ENCODE data around the gene MMP19.
A peak's percentile ranks its signal among the peaks of the same experiment; 100 is the strongest.
"Not testable (repeated sequence)": the region's sequence is repeated elsewhere in the genome, so short reads cannot be mapped to it uniquely, and the experiment has no call there.

Gene MMP19, protein sequence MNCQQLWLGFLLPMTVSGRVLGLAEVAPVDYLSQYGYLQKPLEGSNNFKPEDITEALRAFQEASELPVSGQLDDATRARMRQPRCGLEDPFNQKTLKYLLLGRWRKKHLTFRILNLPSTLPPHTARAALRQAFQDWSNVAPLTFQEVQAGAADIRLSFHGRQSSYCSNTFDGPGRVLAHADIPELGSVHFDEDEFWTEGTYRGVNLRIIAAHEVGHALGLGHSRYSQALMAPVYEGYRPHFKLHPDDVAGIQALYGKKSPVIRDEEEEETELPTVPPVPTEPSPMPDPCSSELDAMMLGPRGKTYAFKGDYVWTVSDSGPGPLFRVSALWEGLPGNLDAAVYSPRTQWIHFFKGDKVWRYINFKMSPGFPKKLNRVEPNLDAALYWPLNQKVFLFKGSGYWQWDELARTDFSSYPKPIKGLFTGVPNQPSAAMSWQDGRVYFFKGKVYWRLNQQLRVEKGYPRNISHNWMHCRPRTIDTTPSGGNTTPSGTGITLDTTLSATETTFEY

DNA sequence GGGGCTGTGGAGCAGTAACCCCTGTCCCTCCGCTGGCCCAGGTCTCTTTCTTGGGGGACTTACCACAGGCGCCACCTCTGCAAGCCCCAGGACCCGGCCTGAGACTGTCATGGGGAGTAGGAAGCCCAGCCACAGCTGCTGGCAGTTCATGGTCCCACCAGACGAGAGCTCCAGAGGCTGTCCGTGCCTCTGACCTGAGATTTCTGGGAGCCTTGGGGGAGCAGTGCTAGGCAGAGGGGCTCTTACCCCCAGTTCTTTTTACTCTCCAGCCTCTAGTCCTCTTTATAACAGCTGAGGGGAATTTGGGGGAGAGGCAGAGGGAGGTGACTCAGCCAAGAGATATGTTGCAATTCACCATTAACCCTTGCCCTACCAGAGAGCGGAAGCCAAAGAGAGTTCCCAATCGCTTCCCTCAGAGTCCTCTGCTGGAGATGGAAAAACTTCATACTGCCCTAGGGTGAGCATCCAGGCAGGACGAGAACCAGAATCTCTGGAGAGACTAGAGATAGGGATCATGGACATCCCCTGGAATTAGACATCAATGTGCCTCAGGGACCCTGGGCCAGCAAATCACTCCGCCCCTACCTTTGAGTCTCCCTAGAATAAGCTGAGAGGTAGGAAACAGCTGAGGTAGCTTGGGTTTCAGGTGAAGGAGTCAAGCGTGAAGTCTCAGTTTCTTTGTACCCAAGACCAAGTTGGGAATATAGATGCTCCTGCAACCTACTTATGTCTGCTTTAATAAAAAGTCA is at the start of gene MMP19:
Gene MMP19, minus strand, starts transcription at position 256 of the 749 bp plus-strand sequence. Its CDS starts 106 bp downstream, at position 150.
- DNase-seq = peak; percentile 85

DNA sequence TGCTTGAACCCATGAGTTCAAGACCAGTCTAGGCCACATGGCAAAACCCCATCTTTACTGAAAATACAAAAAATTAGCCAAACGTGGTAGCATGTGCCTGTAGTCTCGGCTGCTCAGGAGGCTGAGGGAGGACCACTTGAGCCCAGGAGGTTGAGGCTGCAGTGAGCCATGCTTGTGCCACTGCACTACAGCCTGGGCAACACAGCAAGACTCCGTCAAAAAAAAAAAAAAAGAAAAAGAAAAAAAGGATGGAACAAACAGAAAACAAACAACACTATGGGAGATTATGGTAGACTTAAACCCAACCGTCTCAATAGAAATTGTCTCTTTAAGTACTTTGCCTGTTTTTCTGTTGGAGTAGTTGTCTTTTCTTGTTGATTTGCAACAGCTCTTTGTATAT is 48.6 kb upstream of the MMP19 start:
- DNase-seq = no peak

GRCh38 chr12:55885113-55885512 is 42.4 kb upstream of the MMP19 start:
- DNase-seq = no peak

DNA sequence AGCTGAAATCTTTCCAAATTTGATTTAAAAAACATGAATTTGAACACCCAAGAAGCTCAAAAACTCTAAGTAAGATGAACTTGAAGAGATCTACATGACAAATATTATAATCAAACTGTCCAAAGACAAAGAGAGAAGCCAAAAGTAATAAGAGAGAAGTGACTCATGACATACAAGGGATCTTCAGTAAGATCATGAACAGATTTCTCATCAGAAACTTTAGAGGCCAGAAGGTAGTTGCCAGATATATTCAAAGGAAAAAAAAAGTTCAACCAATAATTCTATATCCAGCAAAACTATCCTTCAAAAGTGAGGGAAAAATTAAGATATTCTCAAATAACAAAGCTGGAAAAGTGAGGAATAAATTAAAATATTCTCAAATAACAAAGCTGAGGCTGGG is 35.1 kb upstream of the MMP19 start:
- DNase-seq = peak; percentile 9

DNA sequence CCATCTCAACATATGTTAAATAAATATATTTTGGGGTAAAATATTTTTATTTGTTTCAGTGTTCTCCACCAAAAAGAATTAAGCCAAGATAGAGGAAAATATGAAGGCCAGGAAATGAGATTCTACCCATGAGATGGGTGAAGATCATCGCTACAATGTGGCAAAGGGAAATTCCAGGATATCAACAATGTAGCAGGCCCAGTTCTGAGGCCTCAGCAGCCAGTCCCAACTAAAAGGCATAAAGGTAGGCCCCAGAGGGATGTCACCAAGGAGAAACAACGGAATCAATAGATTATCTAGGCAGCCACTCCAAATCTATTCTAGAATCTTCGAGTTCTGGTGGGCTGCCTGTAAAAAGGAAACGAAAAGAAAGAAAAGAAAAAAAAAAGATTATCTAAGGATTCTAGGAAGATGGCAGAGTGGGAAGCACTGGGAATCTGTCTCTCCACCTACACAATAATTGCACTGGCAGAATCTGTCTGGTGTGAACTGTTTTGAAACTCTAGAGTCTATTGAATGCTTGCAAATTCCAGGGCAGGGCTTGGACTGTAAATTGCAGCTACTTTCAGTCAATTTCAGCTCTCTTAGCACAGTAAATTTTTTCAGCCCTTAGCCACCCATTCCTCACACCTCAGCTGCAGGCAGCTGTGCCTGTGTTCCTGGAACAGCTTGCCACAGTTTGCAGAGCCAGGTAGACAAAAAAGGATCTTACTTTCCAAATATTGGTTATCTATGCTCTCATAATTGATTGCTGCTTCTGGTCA is 33.1 kb upstream of the MMP19 start:
- no peak for DNase-seq

DNA sequence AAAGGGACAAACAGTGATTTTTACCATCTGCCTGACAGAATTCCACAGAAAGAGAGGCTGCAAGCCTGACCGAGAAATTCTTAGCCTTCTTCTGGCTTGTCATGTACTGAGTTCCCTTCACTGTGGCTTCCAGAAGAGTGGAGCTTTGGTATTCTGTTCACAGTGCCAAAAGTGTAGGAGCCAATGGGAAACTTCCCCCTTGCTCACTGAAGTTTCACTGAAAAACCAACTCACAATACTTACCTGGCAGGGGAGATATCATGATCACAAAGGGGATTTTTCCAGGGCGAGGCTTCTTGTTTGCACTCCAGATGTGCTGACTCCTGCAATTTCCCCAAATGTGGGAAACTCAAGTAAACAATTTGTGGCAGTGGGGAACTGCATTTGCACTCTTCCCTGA is 31.7 kb upstream of the MMP19 start:
- DNase-seq = no peak

DNA sequence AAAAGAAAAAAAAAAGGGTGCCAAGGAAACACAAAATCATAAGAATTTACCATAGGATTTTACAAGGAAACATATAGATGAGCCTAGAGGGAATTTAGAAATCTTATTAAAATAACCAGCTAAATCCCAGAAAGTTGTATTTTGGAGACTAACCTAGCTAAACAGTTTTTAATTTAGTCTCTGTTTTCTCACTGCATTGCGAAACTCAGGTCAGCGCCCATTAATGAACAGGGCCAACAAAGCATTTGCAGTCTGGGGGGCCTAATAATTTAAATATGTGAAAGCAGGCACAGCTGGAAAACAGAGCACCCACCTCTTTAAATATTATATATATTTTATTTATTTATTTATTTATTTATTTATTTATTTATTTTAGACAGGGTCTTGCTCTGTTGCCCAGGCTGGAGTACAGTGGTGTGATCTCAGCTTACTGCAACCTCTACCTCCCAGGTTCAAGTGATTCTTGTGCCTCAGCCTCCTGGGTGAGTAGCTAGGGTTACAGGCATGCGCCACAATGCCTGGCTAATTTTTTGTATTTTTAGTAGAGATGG is 23.8 kb upstream of the MMP19 start:
- DNase-seq = not testable (repeated sequence)

- no peak for DNase-seq
Measured at GRCh38 chr12:55865327-55865726, 22.6 kb upstream of the MMP19 start.

DNA sequence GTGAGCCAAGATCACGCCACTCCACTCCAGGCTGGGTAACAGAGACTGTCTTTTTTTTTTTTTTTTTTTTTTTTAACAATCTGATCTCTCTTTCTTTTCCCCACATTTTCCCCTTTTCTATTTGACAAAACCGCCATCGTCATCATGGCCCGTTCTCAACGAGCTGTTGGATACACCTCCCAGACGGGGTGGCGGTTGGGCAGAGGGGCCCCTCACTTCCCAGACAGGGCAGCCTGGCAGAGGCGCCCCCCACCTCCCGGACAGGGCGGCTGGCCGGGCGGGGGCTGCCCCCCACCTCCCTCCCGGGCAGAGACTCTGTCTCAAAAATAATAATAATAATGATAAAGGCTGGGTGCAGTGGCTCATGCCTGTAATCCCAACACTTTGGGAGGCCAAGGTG is 20.2 kb upstream of the MMP19 start:
- not testable (repeated sequence) for DNase-seq

- DNase-seq = no peak
Measured at GRCh38 chr12:55862286-55862685, 19.6 kb upstream of the MMP19 start.

DNA sequence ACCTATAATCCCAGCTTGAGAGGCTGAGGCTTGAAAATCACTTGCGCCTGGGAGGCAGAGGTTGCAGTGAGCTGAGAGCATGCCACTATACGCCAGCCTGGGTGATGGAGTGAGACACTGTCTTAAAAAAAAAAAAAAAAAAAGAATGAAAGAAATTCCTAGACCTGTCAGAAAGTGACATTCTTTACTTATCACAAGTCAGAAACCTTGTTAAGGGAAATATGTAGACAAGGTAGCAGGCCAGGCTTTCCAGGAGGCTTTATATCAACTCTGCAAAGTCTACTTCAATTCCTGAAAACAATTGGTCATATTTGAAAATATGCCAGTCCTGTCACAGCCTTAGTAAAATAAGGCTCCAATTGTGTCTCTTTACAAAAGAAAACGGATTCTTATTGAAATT is 19.1 kb upstream of the MMP19 start:
- DNase-seq = no peak

- no peak for DNase-seq
Measured at GRCh38 chr12:55861396-55861795, 18.7 kb upstream of the MMP19 start.

DNA sequence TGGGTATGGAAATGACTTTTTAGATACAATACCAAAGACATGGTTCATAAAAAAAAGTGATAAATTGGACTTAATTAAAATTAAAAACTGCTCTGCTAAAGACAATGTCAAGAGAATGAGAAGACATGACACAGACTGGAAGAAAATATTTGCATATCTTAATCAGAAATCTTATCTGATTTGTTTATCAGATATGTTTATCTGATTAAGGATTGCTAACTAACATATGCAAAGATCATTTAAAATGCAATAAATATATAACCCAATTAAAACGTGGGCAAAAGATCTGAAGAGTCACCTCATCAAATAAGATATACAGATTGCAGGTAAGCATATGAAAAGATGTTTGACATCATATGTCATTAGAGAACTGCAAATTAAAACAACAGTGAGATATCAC is 10.0 kb upstream of the MMP19 start:
- DNase-seq = no peak

DNA sequence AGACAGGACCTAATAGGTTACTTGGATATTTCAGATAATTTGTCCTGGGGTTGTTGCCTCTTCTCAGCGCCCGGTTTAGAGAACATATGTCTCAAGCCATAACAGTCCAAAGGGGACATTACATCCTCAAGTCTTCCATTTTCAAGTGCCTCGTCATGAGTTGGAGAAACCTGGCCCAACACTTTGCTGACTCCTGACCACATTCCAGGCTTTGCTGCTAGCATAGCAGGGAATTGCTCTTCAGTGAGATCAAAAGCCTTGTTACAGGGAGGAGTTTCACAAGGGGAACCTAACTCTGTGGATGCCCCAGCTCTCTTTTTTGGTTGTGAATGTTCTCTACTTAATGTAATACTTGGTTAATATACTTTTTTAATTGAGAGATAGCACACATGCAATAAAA is 8.2 kb upstream of the MMP19 start:
- no peak for DNase-seq

DNA sequence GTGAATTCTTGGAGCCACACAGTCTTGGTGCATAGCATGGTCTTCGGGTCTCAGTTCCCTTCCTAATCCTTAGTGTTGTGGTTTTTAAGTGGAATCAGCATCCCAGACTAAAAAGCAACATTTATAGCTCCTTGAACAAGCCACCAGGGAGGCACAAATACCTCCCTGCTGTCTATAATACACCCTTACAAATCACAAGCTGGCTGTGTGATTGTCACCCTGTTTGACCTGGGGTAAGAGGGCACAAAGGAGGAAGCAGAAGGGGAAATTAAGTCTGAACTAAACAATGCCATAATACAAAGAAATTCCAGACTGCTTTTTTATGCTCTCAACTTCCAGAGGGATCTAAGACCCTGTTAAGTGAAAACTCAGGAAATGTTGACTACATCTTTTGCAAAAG is 7.7 kb upstream of the MMP19 start:
- DNase-seq = no peak

- DNase-seq = no peak
Measured at GRCh38 chr12:55849616-55850343, 7.0 kb upstream of the MMP19 start.

DNA sequence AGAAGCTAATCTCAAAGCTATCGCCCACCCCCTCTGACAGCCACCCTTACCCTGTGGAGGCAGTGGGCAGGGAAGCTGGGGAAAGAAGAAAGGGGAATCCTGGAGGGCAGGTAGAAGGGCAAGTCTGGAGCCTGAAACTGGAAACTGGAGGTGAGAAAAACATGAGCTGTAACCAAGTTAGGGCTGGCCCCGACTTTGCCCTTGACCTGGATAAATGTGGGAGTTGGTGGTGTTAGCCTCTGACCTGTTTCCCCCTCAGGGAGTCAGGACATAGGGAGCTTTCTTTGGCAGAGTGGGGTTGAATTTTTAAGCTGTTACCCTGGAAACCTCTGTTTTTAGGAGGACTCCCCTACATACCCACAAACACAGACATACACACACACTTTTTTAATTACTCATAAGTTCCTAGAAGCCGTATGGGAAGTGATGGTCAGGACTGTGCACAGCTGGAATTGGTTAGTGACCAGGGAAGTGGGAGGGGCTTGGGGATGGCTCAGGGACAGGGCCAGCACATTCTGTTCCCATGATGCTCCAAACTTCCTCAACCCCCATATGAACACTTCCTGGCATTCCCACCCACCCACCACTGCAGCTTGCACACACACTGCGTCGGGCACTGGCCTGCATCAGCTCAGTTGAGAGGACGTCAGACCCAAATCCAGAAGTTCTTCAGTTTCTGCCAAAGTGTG is 5.0 kb upstream of the MMP19 start:
- DNase-seq = peak; percentile 98

DNA sequence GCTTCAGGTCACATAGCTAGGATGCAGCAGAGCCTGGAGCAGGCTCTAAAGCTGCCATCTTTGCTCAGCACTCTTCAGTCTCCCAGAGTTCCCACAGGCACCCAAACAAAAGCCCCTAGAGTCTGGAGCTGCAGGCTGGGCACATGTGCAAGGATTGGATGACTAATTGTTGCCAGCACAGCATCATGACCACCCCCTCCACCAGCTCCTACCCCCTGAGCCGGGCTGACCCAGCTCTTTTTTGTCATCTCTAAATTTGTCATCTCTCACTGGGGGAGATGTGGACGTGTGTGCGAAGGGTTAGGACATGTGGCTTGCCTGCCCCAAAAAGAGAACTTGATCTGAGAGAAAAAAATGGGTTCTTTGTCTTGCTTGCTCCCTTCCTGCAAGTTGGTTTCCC is 4.3 kb upstream of the MMP19 start:
- DNase-seq = peak; percentile 96

DNA sequence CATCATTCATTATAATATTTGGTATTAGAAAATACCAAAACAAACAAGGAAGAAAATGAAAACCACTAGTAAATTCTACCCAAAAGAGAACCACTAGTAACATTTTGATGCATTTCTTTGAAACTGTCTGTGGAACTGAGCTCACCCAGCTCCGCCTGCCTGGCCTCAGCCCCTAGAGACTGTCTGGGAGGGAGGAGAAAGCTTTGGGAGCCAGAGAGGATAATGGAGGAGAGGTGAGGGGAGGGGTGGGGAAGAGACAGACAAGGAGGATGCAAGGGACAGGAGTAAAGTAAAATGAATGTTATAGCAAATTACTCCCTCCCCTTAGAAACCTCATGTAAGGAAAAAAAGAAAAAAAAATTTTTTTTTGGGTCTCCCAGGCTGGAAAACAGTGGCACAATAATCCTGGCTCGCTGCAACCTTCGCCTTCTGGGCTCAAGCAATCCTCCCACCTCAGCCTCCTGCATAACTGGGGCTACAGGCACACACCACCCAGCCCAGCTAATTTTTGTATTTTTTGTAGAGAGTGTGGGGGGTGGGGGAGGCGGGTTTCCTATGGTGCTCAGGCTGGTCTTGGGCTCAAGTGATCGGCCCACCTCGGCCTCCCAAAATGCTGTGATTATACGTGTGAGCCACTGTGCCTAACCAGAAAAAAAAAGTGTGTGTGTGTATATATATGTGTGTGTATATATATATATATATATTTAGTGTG is 3.2 kb upstream of the MMP19 start:
- peak; percentile 9 for DNase-seq

- peak; percentile 91 for DNase-seq
Measured at GRCh38 chr12:55845361-55845760, 2.6 kb upstream of the MMP19 start.

DNA sequence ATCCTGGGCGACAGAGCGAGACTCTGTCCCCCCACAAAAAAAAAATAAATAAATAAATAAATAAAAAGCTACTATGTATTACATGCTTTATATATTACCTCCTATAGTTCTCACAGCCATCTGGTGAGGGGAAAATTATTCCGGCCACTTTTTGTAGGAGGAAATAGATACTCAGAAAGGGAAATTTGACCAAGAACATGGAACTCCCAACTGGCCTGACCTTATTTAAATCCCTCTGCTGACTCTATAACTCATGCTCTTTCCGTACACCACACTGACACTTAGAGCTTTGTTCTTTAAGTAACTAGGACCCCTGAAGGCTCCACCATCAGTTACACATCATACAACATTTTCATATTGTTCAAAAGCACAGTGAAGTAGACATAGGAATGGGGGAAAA is 2.2 kb upstream of the MMP19 start:
- peak; percentile 58 for DNase-seq

All from suppressor macrophage treated with lipopolysaccharide for 4 hours (primary cell).